ENCODE results near the gene RGMA. TPM values are rescaled to one million over a fixed set of nuclear protein-coding genes. Genes with fewer than 3 reads are reported as not detected.

The RGMA gene
- total RNA-seq, 4 donors from 2014 or later, result 3.6 to 57.1 (median 25.1) TPM

DNA sequence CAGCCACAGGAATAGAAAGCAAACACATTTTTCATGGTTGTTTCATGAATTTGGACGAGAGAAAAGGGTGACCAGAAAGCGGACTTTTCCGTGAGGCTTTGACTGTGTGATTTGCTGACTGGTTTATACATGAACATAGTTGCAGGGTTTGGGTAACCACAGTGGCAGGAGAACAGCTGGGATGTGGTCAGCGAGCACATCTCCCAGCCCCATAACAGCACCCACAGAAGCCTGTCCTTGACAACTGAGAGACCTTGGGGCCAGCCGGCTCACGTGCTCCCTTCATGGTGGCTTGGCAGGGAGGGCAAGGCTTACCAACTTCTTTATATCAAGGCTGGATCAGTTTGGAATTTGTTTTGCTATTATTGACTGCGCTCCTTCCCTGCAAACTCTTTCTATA is 13.2 kb upstream of the RGMA start:
- no peaks in the 10 kb centered on the region for H3K27me3 ChIP-seq
- H3K4me1 ChIP-seq, result no peaks in the 10 kb centered on the region
- DNase-seq, result no peak
- TF ChIP-seq POLR2A (IDR thresholded peaks at IDR 0.05), result no peak
- no peak for TF ChIP-seq CTCF (IDR thresholded peaks at IDR 0.05)
- no peak overlapping the region for H3K27ac ChIP-seq
- H3K9me3 ChIP-seq, result no peaks in the 10 kb centered on the region
- no peaks in the 10 kb centered on the region for H3K36me3 ChIP-seq
- no peak overlapping the region for H3K4me3 ChIP-seq
- intact Hi-C loops (cut with DNase I; ENCODE audit: low total_unique reads), result no loop called here

GRCh38 chr15:93093765-93094164 is 4.8 kb upstream of the RGMA start:
- Histone ChIP-seq H3K27me3 (no peaks in the 10 kb centered on the region), H3K9me3 (no peaks in the 10 kb centered on the region), H3K36me3 (no peaks in the 10 kb centered on the region), H3K27ac (no peak overlapping the region), H3K4me1 (no peaks in the 10 kb centered on the region), H3K4me3 (no peak overlapping the region)
- TF ChIP-seq CTCF (IDR thresholded peaks at IDR 0.05) (no peak), POLR2A (IDR thresholded peaks at IDR 0.05) (no peak)
- intact Hi-C loops (cut with DNase I; ENCODE audit: low total_unique reads), result no loop called here
- DNase-seq, result no peak

DNA sequence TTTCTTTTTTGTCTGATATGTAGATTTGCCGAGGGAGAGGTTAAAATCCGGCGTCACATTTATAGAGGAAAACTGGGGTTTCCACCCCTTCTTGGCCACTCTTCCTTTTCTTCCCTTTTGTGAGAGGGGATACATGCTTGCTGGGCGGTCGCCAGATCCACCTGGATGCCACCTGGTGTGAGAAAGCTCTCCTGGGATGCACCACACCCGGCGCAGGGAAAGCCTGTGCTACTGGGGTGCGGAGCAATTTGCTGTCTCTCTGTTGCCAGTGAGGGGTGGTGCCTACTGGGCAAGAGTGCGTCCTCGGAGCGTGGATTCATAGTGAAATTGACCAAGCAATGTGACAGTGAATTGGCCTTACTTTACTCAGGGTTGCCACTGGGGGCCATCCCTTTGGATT is 2.5 kb upstream of the RGMA start:
- TF ChIP-seq CTCF (IDR thresholded peaks at IDR 0.05) (no peak), POLR2A (IDR thresholded peaks at IDR 0.05) (no peak)
- no peaks in the 10 kb centered on the region for H3K9me3 ChIP-seq
- no peak for DNase-seq
- intact Hi-C loops (cut with DNase I; ENCODE audit: low total_unique reads), result no loop called here
- no peaks in the 10 kb centered on the region for H3K27me3 ChIP-seq
- H3K27ac ChIP-seq, result no peak overlapping the region
- H3K36me3 ChIP-seq, result no peaks in the 10 kb centered on the region
- no peak overlapping the region for H3K4me3 ChIP-seq
- no peaks in the 10 kb centered on the region for H3K4me1 ChIP-seq

- Histone ChIP-seq H3K36me3 (no peaks in the 10 kb centered on the region), H3K27me3 (no peaks in the 10 kb centered on the region), H3K4me3 (peak overlapping the region; percentile 26 to 50), H3K4me1 (no peaks in the 10 kb centered on the region), H3K9me3 (no peaks in the 10 kb centered on the region), H3K27ac (peak overlapping the region; percentile 68 to 74)
- no peak for DNase-seq
- no peak for TF ChIP-seq CTCF (IDR thresholded peaks at IDR 0.05)
- no peak for TF ChIP-seq POLR2A (IDR thresholded peaks at IDR 0.05)
- intact Hi-C loops (cut with DNase I; ENCODE audit: low total_unique reads), result no loop called here
Measured at GRCh38 chr15:93089727-93090305, 805 bp upstream of the RGMA start.

GRCh38 chr15:93088200-93088980 is 621 bp downstream of the RGMA start:
- TF ChIP-seq CTCF (IDR thresholded peaks at IDR 0.05) (no peak), POLR2A (IDR thresholded peaks at IDR 0.05) (no peak)

More at GRCh38 chr15:93088200-93088980, 621 bp downstream of the RGMA start:
- Histone ChIP-seq H3K27ac (peak overlapping the region; percentile 71 to 74), H3K9me3 (no peaks in the 10 kb centered on the region), H3K36me3 (no peaks in the 10 kb centered on the region), H3K27me3 (no peaks in the 10 kb centered on the region), H3K4me1 (no peaks in the 10 kb centered on the region), H3K4me3 (peak overlapping the region; percentile 50 to 51)
- intact Hi-C loops (cut with DNase I; ENCODE audit: low total_unique reads), result no loop called here
- peak in 1 of 2 donors; percentile 50 for DNase-seq
